Measurements from ENCODE around the gene STXBP6. TPM values are rescaled to one million over a fixed set of nuclear protein-coding genes. Genes with fewer than 3 reads are reported as not detected.
A peak's percentile ranks its signal among the peaks of the same experiment; 100 is the strongest.

The STXBP6 gene
- polyA plus RNA-seq, 1 donor from 2014 or later, result 14.6 TPM

DNA sequence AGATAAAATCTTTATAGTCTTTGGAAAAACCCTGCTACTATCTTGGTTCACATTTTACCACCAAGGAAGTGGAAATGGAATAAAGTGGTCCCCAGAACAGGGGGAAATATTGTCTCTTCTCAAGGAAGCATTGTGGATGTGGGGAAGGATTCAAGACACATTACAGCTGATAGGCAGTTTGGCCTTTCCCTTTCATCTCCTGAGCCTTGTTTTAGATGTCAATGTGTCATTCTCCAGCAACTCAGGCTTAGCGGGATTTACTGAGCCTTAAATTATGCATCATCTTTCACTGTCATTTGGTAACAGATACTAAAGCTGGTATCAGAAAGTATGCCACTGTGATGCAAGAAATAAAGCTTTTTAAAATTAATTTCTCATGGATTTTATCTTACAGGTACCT, 136.2 kb downstream of the STXBP6 start:
- Histone ChIP-seq H3K27me3 (ENCODE audit: insufficient read depth, low read depth, low read length) (no peaks in the 10 kb centered on the region), H3K27ac (ENCODE audit: low read length) (peak overlapping the region; percentile 89), H3K4me3 (ENCODE audit: low read length) (peak overlapping the region; percentile 24), H3K4me2 (ENCODE audit: low read length) (peak overlapping the region; percentile 48), H3F3A (ENCODE audit: insufficient read depth, low read length, poor library complexity, severe bottlenecking) (peaks cover 9% of the 10 kb centered on the region), H3K79me2 (replicated peaks; ENCODE audit: insufficient read depth, low read length) (no peaks in the 10 kb centered on the region), H3K9me2 (ENCODE audit: insufficient read depth, low read length) (no peaks in the 10 kb centered on the region), H3K9me3 (ENCODE audit: low read length) (no peaks in the 10 kb centered on the region), H3K36me3 (ENCODE audit: insufficient read depth, low read length) (no peaks in the 10 kb centered on the region), H3K9ac (ENCODE audit: low read length) (peak overlapping the region; percentile 47), H2AFZ (ENCODE audit: low read depth, low read length) (no peak overlapping the region), H4K20me1 (ENCODE audit: insufficient read depth) (no peaks in the 10 kb centered on the region)
- TF ChIP-seq CTCF (IDR thresholded peaks at IDR 0.05; ENCODE audit: poor library complexity, severe bottlenecking) (no peak), RAD21 (conservative IDR thresholded peaks at IDR 0.05) (no peak), TAF1 (IDR thresholded peaks at IDR 0.05; ENCODE audit: low read depth) (no peak), POLR2AphosphoS5 (IDR thresholded peaks at IDR 0.05) (peak; percentile 98), SMC3 (conservative IDR thresholded peaks at IDR 0.05; ENCODE audit: poor library complexity) (no peak), EP300 (conservative IDR thresholded peaks at IDR 0.05; ENCODE audit: poor library complexity, severe bottlenecking) (peak; percentile 99), EZH2 (IDR thresholded peaks at IDR 0.05; ENCODE audit: borderline replicate concordance, insufficient read depth, low read length, poor library complexity, severe bottlenecking) (no peak), MXI1 (conservative IDR thresholded peaks at IDR 0.05; ENCODE audit: poor library complexity, severe bottlenecking) (no peak)
- TF ChIP-seq, protein P1, sequence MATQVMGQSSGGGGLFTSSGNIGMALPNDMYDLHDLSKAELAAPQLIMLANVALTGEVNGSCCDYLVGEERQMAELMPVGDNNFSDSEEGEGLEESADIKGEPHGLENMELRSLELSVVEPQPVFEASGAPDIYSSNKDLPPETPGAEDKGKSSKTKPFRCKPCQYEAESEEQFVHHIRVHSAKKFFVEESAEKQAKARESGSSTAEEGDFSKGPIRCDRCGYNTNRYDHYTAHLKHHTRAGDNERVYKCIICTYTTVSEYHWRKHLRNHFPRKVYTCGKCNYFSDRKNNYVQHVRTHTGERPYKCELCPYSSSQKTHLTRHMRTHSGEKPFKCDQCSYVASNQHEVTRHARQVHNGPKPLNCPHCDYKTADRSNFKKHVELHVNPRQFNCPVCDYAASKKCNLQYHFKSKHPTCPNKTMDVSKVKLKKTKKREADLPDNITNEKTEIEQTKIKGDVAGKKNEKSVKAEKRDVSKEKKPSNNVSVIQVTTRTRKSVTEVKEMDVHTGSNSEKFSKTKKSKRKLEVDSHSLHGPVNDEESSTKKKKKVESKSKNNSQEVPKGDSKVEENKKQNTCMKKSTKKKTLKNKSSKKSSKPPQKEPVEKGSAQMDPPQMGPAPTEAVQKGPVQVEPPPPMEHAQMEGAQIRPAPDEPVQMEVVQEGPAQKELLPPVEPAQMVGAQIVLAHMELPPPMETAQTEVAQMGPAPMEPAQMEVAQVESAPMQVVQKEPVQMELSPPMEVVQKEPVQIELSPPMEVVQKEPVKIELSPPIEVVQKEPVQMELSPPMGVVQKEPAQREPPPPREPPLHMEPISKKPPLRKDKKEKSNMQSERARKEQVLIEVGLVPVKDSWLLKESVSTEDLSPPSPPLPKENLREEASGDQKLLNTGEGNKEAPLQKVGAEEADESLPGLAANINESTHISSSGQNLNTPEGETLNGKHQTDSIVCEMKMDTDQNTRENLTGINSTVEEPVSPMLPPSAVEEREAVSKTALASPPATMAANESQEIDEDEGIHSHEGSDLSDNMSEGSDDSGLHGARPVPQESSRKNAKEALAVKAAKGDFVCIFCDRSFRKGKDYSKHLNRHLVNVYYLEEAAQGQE (IDR thresholded peaks at IDR 0.05; ENCODE audit: borderline replicate concordance), result peak; percentile 86

GRCh38 chr14:24913021-24913420, 136.9 kb downstream of the STXBP6 start:
- Histone ChIP-seq H3K9me3 (ENCODE audit: low read length) (no peaks in the 10 kb centered on the region), H4K20me1 (ENCODE audit: insufficient read depth) (no peaks in the 10 kb centered on the region), H3K27me3 (ENCODE audit: insufficient read depth, low read depth, low read length) (no peaks in the 10 kb centered on the region), H3F3A (ENCODE audit: insufficient read depth, low read length, poor library complexity, severe bottlenecking) (peaks cover 9% of the 10 kb centered on the region), H3K4me3 (ENCODE audit: low read length) (peak overlapping the region; percentile 8), H3K27ac (ENCODE audit: low read length) (peak overlapping the region; percentile 89), H2AFZ (ENCODE audit: low read depth, low read length) (no peak overlapping the region), H3K9me2 (ENCODE audit: insufficient read depth, low read length) (no peaks in the 10 kb centered on the region), H3K9ac (ENCODE audit: low read length) (peak overlapping the region; percentile 32), H3K79me2 (replicated peaks; ENCODE audit: insufficient read depth, low read length) (no peaks in the 10 kb centered on the region), H3K36me3 (ENCODE audit: insufficient read depth, low read length) (no peaks in the 10 kb centered on the region), H3K4me2 (ENCODE audit: low read length) (peak overlapping the region; percentile 6)
- TF ChIP-seq RAD21 (conservative IDR thresholded peaks at IDR 0.05) (no peak), MXI1 (conservative IDR thresholded peaks at IDR 0.05; ENCODE audit: poor library complexity, severe bottlenecking) (no peak), TAF1 (IDR thresholded peaks at IDR 0.05; ENCODE audit: low read depth) (no peak), SMC3 (conservative IDR thresholded peaks at IDR 0.05; ENCODE audit: poor library complexity) (no peak), EP300 (conservative IDR thresholded peaks at IDR 0.05; ENCODE audit: poor library complexity, severe bottlenecking) (no peak), CTCF (IDR thresholded peaks at IDR 0.05; ENCODE audit: poor library complexity, severe bottlenecking) (no peak), POLR2AphosphoS5 (IDR thresholded peaks at IDR 0.05) (no peak), EZH2 (IDR thresholded peaks at IDR 0.05; ENCODE audit: borderline replicate concordance, insufficient read depth, low read length, poor library complexity, severe bottlenecking) (no peak)
- TF ChIP-seq, protein P1 (IDR thresholded peaks at IDR 0.05; ENCODE audit: borderline replicate concordance), result no peak

All from neural cell (in vitro differentiated cells).